Liver (tissue), 3 donors: ENCODE results near the gene CCR6.

Experiments used
- EGR1 ChIP-seq, 2 donors: IDR thresholded peaks; 2 replicates each; pipeline ENCODE4 v1.6.1; 2016 to 2018; ENCODE audit warnings: antibody characterized with exemption in 2 of 2, low read depth in 2 of 2
- FOXA2 ChIP-seq: IDR thresholded peaks from 2 replicates; pipeline ENCODE4 v1.6.1; 2016; ENCODE audit warnings: antibody characterized with exemption
- TAF1 ChIP-seq: conservative IDR thresholded peaks from 2 replicates; pipeline ENCODE4 v1.6.1; 2016; ENCODE audit warnings: antibody characterized with exemption, mild to moderate bottlenecking
- YY1 ChIP-seq: IDR thresholded peaks from 2 replicates; pipeline ENCODE4 v1.6.1; 2016; ENCODE audit warnings: antibody characterized with exemption, mild to moderate bottlenecking
- TF ChIP-seq, protein P1 (sequence below): fragments of 150-350 bp; IDR thresholded peaks from 2 replicates; pipeline ENCODE4 v1.5.1; 2017; ENCODE audit warnings: improper control_type of control experiment, low read depth, low read length; ENCODE audit not compliant: missing input control
- TF ChIP-seq, protein P2 (sequence below): IDR thresholded peaks from 2 replicates; pipeline ENCODE4 v1.6.1; 2016; ENCODE audit warnings: antibody characterized with exemption, mild to moderate bottlenecking
- donor health status: healthy.
- donor health status: healthy.

DNA sequence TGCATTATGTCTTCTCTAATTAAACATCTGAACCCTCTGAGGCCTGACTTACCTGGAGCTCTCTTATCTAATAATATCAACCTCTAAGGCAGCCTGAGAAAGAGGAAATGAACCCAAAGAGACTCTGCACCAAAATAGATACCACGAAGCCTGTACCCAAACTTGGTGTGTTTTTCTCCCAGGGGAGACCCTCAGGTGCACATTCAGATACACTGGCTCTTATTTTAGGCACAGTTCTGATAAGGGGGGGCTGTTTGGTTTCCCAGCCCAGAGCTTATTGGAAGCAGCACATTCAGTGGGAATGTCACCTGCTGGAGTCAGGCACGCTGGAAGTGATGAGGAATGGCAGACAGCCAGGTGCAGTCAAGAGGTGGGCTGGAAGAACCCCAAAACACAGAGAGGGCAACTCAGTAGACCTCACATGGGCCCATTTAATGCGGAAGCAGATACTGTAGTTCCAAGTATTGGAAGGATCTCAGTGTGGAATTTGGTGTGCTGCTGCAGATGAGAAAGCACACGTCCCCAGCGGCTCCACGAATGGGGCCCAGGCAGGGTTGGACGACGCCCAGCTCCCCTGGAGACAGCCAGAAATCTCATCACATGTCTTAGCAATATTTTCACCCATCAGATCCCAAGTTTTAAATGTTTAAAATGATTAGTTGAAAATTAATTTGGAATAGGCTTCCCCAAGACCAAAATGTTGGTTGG is 9.7 kb upstream of the CCR6 start:
- TF ChIP-seq, protein P1, sequence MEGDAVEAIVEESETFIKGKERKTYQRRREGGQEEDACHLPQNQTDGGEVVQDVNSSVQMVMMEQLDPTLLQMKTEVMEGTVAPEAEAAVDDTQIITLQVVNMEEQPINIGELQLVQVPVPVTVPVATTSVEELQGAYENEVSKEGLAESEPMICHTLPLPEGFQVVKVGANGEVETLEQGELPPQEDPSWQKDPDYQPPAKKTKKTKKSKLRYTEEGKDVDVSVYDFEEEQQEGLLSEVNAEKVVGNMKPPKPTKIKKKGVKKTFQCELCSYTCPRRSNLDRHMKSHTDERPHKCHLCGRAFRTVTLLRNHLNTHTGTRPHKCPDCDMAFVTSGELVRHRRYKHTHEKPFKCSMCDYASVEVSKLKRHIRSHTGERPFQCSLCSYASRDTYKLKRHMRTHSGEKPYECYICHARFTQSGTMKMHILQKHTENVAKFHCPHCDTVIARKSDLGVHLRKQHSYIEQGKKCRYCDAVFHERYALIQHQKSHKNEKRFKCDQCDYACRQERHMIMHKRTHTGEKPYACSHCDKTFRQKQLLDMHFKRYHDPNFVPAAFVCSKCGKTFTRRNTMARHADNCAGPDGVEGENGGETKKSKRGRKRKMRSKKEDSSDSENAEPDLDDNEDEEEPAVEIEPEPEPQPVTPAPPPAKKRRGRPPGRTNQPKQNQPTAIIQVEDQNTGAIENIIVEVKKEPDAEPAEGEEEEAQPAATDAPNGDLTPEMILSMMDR = no peak
- TF ChIP-seq TAF1 = no peak
- TF ChIP-seq, protein P2, sequence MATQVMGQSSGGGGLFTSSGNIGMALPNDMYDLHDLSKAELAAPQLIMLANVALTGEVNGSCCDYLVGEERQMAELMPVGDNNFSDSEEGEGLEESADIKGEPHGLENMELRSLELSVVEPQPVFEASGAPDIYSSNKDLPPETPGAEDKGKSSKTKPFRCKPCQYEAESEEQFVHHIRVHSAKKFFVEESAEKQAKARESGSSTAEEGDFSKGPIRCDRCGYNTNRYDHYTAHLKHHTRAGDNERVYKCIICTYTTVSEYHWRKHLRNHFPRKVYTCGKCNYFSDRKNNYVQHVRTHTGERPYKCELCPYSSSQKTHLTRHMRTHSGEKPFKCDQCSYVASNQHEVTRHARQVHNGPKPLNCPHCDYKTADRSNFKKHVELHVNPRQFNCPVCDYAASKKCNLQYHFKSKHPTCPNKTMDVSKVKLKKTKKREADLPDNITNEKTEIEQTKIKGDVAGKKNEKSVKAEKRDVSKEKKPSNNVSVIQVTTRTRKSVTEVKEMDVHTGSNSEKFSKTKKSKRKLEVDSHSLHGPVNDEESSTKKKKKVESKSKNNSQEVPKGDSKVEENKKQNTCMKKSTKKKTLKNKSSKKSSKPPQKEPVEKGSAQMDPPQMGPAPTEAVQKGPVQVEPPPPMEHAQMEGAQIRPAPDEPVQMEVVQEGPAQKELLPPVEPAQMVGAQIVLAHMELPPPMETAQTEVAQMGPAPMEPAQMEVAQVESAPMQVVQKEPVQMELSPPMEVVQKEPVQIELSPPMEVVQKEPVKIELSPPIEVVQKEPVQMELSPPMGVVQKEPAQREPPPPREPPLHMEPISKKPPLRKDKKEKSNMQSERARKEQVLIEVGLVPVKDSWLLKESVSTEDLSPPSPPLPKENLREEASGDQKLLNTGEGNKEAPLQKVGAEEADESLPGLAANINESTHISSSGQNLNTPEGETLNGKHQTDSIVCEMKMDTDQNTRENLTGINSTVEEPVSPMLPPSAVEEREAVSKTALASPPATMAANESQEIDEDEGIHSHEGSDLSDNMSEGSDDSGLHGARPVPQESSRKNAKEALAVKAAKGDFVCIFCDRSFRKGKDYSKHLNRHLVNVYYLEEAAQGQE = no peak
- no peak for TF ChIP-seq FOXA2
- no peak for TF ChIP-seq YY1
- no peak for TF ChIP-seq EGR1 (IDR thresholded peaks at IDR 0.05; ENCODE audit: low read depth in 2 of 2)
